Measurements from ENCODE around the gene STPG4. TPM values are rescaled to one million over a fixed set of nuclear protein-coding genes. Genes with fewer than 3 reads are reported as not detected.
"Not testable (repeated sequence)": the region's sequence is repeated elsewhere in the genome, so short reads cannot be mapped to it uniquely, and the experiment has no call there.

Gene STPG4
- total RNA-seq, 2 donors from 2014 or later = 0.15 to 0.42 TPM

GRCh38 chr2:47126783-47127182, 28.3 kb downstream of the STPG4 start:
- Histone ChIP-seq H3K9me3 (ENCODE audit: control insufficient read depth, low read length) (peaks cover 2% of the 10 kb centered on the region), H3K36me3 (ENCODE audit: control insufficient read depth, insufficient read depth, low read length) (no peaks in the 10 kb centered on the region), H3K4me1 (ENCODE audit: control insufficient read depth, insufficient read depth, low read length) (no peaks in the 10 kb centered on the region), H3K4me3 (ENCODE audit: low read length) (no peak overlapping the region), H3K27ac (ENCODE audit: low read depth, low read length) (no peak overlapping the region), H3K9ac (ENCODE audit: extremely low read depth, low read length, poor library complexity, severe bottlenecking) (no peak overlapping the region), H3K27me3 (ENCODE audit: control insufficient read depth, insufficient read depth, low read length, poor library complexity, severe bottlenecking) (no peaks in the 10 kb centered on the region)
- no peak for TF ChIP-seq CTCF (conservative IDR thresholded peaks at IDR 0.05)
- Mint-ChIP-seq H3K36me3 (ENCODE audit: low read depth) (peaks cover 4% of the 10 kb centered on the region), H3K4me1 (peaks cover 18% of the 10 kb centered on the region), H3K9me3 (peaks cover 13% of the 10 kb centered on the region), H3K27me3 (ENCODE audit: insufficient read depth) (peaks cover 4% of the 10 kb centered on the region), H3K27ac (no peak overlapping the region), H3K4me3 (no peak overlapping the region)
- no peak for DNase-seq
- 95 to 100% methylated on average over 2 to 3 of the region's 3 CpGs for WGBS, 2 experiments (ENCODE audit: insufficient coverage in 1 of 2, insufficient read length in 1 of 2)

- H3K4me3 Mint-ChIP-seq; H3K36me3 ChIP-seq (ENCODE audit: control insufficient read depth, insufficient read depth, low read length); H3K27me3 Mint-ChIP-seq (ENCODE audit: insufficient read depth); H3K4me3 ChIP-seq (ENCODE audit: low read length); H3K36me3 Mint-ChIP-seq (ENCODE audit: low read depth); H3K4me1 ChIP-seq (ENCODE audit: control insufficient read depth, insufficient read depth, low read length); H3K9me3 ChIP-seq (ENCODE audit: control insufficient read depth, low read length); H3K27ac Mint-ChIP-seq; H3K27me3 ChIP-seq (ENCODE audit: control insufficient read depth, insufficient read depth, low read length, poor library complexity, severe bottlenecking); H3K9ac ChIP-seq (ENCODE audit: extremely low read depth, low read length, poor library complexity, severe bottlenecking); H3K27ac ChIP-seq (ENCODE audit: low read depth, low read length); DNase-seq: not testable (repeated sequence)
- WGBS, 2 experiments (ENCODE audit: insufficient coverage in 1 of 2, insufficient read length in 1 of 2) = 97% methylated on average over 4 of the region's 4 CpGs; no CpG with 5 or more reads in 1 of the 2 experiments
- Mint-ChIP-seq H3K9me3 (peaks cover 14% of the 10 kb centered on the region), H3K4me1 (peaks cover 18% of the 10 kb centered on the region)
Observed at GRCh38 chr2:47124740-47125139, 30.4 kb downstream of the STPG4 start.

- H3K9ac ChIP-seq (ENCODE audit: extremely low read depth, low read length, poor library complexity, severe bottlenecking); H3K9me3 ChIP-seq (ENCODE audit: control insufficient read depth, low read length); H3K27ac Mint-ChIP-seq; H3K4me1 Mint-ChIP-seq; H3K4me1 ChIP-seq (ENCODE audit: control insufficient read depth, insufficient read depth, low read length); H3K27me3 ChIP-seq (ENCODE audit: control insufficient read depth, insufficient read depth, low read length, poor library complexity, severe bottlenecking); H3K36me3 Mint-ChIP-seq (ENCODE audit: low read depth); H3K4me3 ChIP-seq (ENCODE audit: low read length); H3K27me3 Mint-ChIP-seq (ENCODE audit: insufficient read depth); H3K9me3 Mint-ChIP-seq; H3K27ac ChIP-seq (ENCODE audit: low read depth, low read length); H3K36me3 ChIP-seq (ENCODE audit: control insufficient read depth, insufficient read depth, low read length); H3K4me3 Mint-ChIP-seq; DNase-seq: not testable (repeated sequence)
- WGBS, 2 experiments (ENCODE audit: insufficient coverage in 1 of 2, insufficient read length in 1 of 2) = 93 to 95% methylated on average over 3 to 5 of the region's 5 CpGs
Observed at GRCh38 chr2:47120424-47120823, 34.7 kb downstream of the STPG4 start.

GRCh38 chr2:47119001-47119400, 36.1 kb downstream of the STPG4 start:
- no peaks in the 10 kb centered on the region for H3K27me3 Mint-ChIP-seq (ENCODE audit: insufficient read depth)
- no peak overlapping the region for H3K27ac ChIP-seq (ENCODE audit: low read depth, low read length)
- no peak overlapping the region for H3K27ac Mint-ChIP-seq
- TF ChIP-seq CTCF (conservative IDR thresholded peaks at IDR 0.05) = no peak
- WGBS, 2 experiments (ENCODE audit: insufficient coverage in 1 of 2, insufficient read length in 1 of 2) = 76 to 85% methylated on average over 2 of the region's 2 CpGs
- H3K9ac ChIP-seq (ENCODE audit: extremely low read depth, low read length, poor library complexity, severe bottlenecking) = no peak overlapping the region
- H3K9me3 ChIP-seq (ENCODE audit: control insufficient read depth, low read length) = peaks cover 8% of the 10 kb centered on the region
- DNase-seq = no peak
- peaks cover 2% of the 10 kb centered on the region for H3K9me3 Mint-ChIP-seq
- H3K27me3 ChIP-seq (ENCODE audit: control insufficient read depth, insufficient read depth, low read length, poor library complexity, severe bottlenecking) = no peaks in the 10 kb centered on the region
- H3K4me3 Mint-ChIP-seq = no peak overlapping the region
- H3K36me3 ChIP-seq (ENCODE audit: control insufficient read depth, insufficient read depth, low read length) = no peaks in the 10 kb centered on the region
- H3K4me1 ChIP-seq (ENCODE audit: control insufficient read depth, insufficient read depth, low read length) = no peaks in the 10 kb centered on the region
- no peaks in the 10 kb centered on the region for H3K4me1 Mint-ChIP-seq
- no peaks in the 10 kb centered on the region for H3K36me3 Mint-ChIP-seq (ENCODE audit: low read depth)
- H3K4me3 ChIP-seq (ENCODE audit: low read length) = no peak overlapping the region
